CD4-positive, alpha-beta T cell treated with Interleukin-4 for 4 hours (primary cell): ENCODE data around the gene GTF2H2C.
"Not testable (repeated sequence)": the region's sequence is repeated elsewhere in the genome, so short reads cannot be mapped to it uniquely, and the experiment has no call there.

Experiments used
- DNase-seq: peaks from one replicate; pipeline ENCODE4 v3.0.0-alpha.2; 2020

The GTF2H2C gene

GRCh38 chr5:69559908-69560330, at the start of gene GTF2H2C:
TSS of gene GTF2H2C (plus strand) at chr5:69560191. CDS start at chr5:69565133, 4,942 bp downstream.
- peak; percentile 81 for DNase-seq

- DNase-seq, result no peak
These were observed 49.3 kb upstream of the GTF2H2C start for GRCh38 chr5:69510694-69511093.

- no peak for DNase-seq
These were observed 47.2 kb upstream of the GTF2H2C start for GRCh38 chr5:69512740-69513260.

GRCh38 chr5:69515570-69515969, 44.4 kb upstream of the GTF2H2C start:
- DNase-seq, result not testable (repeated sequence)

GRCh38 chr5:69516769-69517168, 43.2 kb upstream of the GTF2H2C start:
- DNase-seq, result no peak

GRCh38 chr5:69517763-69518212, 42.2 kb upstream of the GTF2H2C start:
- DNase-seq, result no peak

- no peak for DNase-seq
These were observed 40.7 kb upstream of the GTF2H2C start for GRCh38 chr5:69519285-69519684.

GRCh38 chr5:69522035-69522434, 38.0 kb upstream of the GTF2H2C start:
- DNase-seq, result no peak

- DNase-seq, result no peak
These were observed 34.5 kb upstream of the GTF2H2C start for GRCh38 chr5:69525490-69525889.

- DNase-seq, result no peak
These were observed 33.3 kb upstream of the GTF2H2C start for GRCh38 chr5:69526660-69527059.

- no peak for DNase-seq
These were observed 32.7 kb upstream of the GTF2H2C start for GRCh38 chr5:69527128-69527770.

- DNase-seq, result no peak
These were observed 32.0 kb upstream of the GTF2H2C start for GRCh38 chr5:69528035-69528434.

GRCh38 chr5:69528609-69529008, 31.4 kb upstream of the GTF2H2C start:
- DNase-seq, result no peak

GRCh38 chr5:69530561-69531405, 29.2 kb upstream of the GTF2H2C start:
- DNase-seq, result no peak

- DNase-seq, result no peak
These were observed 28.6 kb upstream of the GTF2H2C start for GRCh38 chr5:69531406-69531801.

GRCh38 chr5:69537911-69538310, 22.1 kb upstream of the GTF2H2C start:
- not testable (repeated sequence) for DNase-seq

- DNase-seq, result not testable (repeated sequence)
These were observed 21.3 kb upstream of the GTF2H2C start for GRCh38 chr5:69538735-69539134.

- not testable (repeated sequence) for DNase-seq
These were observed 18.6 kb upstream of the GTF2H2C start for GRCh38 chr5:69541347-69541746.

- not testable (repeated sequence) for DNase-seq
These were observed 17.0 kb upstream of the GTF2H2C start for GRCh38 chr5:69542838-69543618.

GRCh38 chr5:69544602-69545001, 15.4 kb upstream of the GTF2H2C start:
- not testable (repeated sequence) for DNase-seq

GRCh38 chr5:69560587-69561431, 818 bp downstream of the GTF2H2C start:
- DNase-seq, result not testable (repeated sequence)

- DNase-seq, result not testable (repeated sequence)
These were observed 6.2 kb downstream of the GTF2H2C start for GRCh38 chr5:69566172-69566571.
